HEK293T (cell line): ENCODE measurements around the gene LRRIQ3.

ENCODE experiments used
- BHLHE40 ChIP-seq: fragments of 450-650 bp; IDR thresholded peaks from 2 replicates; pipeline ENCODE4 v1.6.1; 2016; ENCODE audit warnings: mild to moderate bottlenecking, moderate library complexity, borderline replicate concordance
- CTBP1 ChIP-seq: fragments of 450-650 bp; IDR thresholded peaks from 2 replicates; pipeline ENCODE4 v1.6.1; 2016; ENCODE audit warnings: borderline replicate concordance
- ELF4 ChIP-seq: fragments of 450-650 bp; IDR thresholded peaks from 2 replicates; pipeline ENCODE4 v1.6.1; 2017; ENCODE audit warnings: antibody characterized with exemption
- FOXA1 ChIP-seq: fragments of 450-650 bp; IDR thresholded peaks from 2 replicates; pipeline ENCODE4 v1.6.1; 2016; ENCODE audit warnings: mild to moderate bottlenecking
- FOXK2 ChIP-seq: fragments of 450-650 bp; IDR thresholded peaks from 2 replicates; pipeline ENCODE4 v1.6.1; 2016; ENCODE audit warnings: mild to moderate bottlenecking
- FOXM1 ChIP-seq: fragments of 450-650 bp; IDR thresholded peaks from 2 replicates; pipeline ENCODE4 v1.6.1; 2017; ENCODE audit warnings: mild to moderate bottlenecking, borderline replicate concordance
- L3MBTL2 ChIP-seq: fragments of 450-650 bp; conservative IDR thresholded peaks from 2 replicates; pipeline ENCODE4 v1.6.1; 2016; ENCODE audit warnings: mild to moderate bottlenecking
- LEF1 ChIP-seq: fragments of 450-650 bp; IDR thresholded peaks from 2 replicates; pipeline ENCODE4 v1.6.1; 2017; ENCODE audit warnings: mild to moderate bottlenecking, borderline replicate concordance
- PKNOX1 ChIP-seq: fragments of 450-650 bp; IDR thresholded peaks from 2 replicates; pipeline ENCODE4 v1.6.1; 2016
- SP1 ChIP-seq: fragments of 450-650 bp; IDR thresholded peaks from 2 replicates; pipeline ENCODE4 v1.6.1; 2017
- SUZ12 ChIP-seq: fragments of 450-650 bp; IDR thresholded peaks from 2 replicates; pipeline ENCODE4 v1.6.1; 2016; ENCODE audit warnings: mild to moderate bottlenecking
- TARDBP ChIP-seq: fragments of 450-650 bp; IDR thresholded peaks from 2 replicates; pipeline ENCODE4 v1.6.1; 2016

DNA sequence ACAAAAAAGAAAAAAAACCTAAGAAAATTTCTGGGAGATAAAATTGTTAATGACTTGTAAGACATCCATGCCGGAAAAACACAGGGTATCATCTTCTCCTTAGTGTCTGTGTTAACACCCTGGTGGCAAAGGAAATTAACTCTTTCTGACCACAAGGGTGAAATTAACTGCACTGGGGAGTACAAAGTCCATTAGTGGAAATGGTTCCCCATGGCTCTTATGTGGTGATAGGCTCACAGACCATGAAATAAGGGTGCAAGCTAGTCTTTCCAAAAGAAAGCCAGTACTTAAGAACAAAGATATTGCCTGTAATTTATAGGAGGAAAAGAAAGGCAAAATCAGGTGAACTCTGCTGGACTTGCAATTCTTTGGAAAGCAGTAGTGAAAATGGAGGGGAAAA, 185.4 kb downstream of the LRRIQ3 start:
- TF ChIP-seq ELF4 (no peak), L3MBTL2 (no peak), TARDBP (no peak), FOXK2 (no peak), FOXA1 (no peak), SUZ12 (no peak), FOXM1 (no peak), CTBP1 (no peak), LEF1 (no peak), BHLHE40 (no peak), SP1 (no peak), PKNOX1 (no peak)
